GM21786 (cell line): ENCODE measurements around the gene UBTD1.
A peak's percentile ranks its signal among the peaks of the same experiment; 100 is the strongest.

Source experiments
- ATAC-seq: cut with Tn5 transposase; IDR thresholded peaks from one replicate; pipeline ENCODE4 v1.9.1; 2021; ENCODE audit not compliant: unreplicated experiment

UBTD1 gene

GRCh38 chr10:97580421-97581367, 82.0 kb downstream of the UBTD1 start:
- ATAC-seq = no peak

DNA sequence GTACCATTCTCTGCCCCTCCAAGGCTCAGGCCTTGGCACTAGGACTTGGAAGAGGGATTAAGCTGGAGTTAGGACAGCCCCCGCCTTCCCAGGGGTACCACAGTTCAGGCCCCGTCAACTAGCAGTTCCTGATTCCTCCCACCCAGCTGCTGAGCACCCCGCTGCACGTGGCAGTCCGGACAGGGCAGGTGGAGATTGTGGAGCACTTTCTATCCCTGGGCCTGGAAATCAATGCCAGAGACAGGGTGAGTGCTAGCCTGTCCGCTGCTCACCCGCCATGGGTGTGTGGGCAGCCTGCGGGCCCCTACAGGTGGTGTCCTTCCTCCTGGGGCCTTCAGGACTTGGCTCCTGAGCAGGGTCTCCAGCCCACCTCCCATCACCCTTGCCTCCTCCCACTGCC, 83.4 kb downstream of the UBTD1 start:
- ATAC-seq = no peak

DNA sequence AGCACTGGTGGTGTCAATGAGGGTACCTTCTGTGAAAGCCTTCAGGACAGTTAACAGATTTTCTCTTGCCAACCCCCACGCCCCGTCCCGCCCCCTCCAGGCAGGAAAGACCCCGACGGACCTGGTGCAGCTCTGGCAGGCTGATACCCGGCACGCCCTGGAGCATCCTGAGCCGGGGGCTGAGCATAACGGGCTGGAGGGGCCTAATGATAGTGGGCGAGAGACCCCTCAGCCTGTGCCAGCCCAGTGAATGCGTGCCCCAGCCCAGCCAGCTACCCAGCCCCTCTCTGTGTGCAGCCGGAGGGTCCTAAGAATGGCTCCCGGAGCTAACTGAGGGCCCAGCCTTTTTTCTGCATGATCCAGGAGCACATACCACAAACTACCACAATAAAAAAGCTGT, 84.8 kb downstream of the UBTD1 start:
- ATAC-seq = no peak

DNA sequence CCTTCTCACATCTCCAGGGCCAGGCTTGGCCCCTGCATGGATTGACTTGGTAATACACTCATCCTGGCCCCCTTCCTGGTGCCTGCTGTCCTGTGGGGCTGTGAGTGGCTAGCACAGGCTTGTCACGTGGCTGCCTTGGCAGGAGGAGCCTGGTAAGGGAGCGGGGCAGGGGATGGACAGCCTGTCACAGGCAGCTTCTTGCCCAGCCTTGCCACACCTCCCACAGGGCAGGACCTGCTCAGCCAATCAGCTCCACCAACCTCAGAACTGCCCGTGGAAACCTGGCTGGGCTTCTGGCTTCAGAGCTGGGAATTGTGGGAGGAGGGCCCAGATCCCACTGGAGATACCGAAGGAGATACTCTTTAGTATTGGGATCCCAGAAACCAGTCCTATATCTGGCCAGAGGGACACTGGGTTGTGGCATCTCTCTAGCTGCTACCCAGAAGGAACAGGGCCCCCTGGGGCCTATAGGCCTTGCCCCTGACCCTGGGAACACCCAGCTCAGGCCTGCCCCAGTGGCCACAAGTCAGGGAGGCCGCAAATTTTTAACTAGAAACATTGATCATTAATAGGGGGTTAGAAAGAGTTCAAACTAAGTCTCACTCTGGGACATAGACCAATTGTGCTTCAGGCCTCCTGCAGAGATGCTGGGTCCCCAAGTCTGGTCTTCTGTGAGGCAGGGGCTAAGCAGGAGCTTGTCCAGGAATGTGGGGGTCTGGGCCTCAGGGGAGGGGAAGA, 85.5 kb downstream of the UBTD1 start, which contains the start of gene HOGA1:
Gene HOGA1 (plus strand): TSS at position 330 of the 738 bp plus-strand sequence. CDS start 315 bp downstream, at position 645.
- peak; percentile 83 for ATAC-seq

DNA sequence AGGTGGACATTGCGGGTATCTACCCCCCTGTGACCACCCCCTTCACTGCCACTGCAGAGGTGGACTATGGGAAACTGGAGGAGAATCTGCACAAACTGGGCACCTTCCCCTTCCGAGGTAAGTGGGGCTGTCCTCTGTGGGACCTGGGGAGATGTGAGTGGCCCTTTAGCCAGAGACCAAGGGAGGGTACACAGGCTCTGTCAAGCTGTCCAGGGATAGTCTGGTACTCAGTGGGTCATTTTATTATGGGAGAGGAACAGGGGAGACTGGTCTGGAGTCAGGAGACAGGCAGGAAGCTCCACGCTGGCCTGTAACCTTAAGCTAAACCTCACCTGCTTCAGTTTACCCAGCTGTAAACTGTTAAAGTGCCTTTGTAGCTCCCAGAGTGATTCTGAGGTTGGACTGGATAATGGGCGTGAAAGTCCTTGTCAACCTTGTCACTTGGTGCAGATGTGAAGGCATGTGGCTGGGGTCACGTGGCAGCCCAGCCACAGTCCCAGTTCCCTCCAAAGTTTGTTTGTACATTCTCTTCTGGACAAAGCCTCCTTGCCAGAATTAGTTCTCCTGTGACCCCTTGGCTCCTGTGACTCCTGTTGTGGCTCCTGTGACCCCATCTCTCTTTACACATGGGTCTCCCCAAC, 86.2 kb downstream of the UBTD1 start:
- no peak for ATAC-seq

- no peak for ATAC-seq
Measured at GRCh38 chr10:97585439-97585811, 86.7 kb downstream of the UBTD1 start.

DNA sequence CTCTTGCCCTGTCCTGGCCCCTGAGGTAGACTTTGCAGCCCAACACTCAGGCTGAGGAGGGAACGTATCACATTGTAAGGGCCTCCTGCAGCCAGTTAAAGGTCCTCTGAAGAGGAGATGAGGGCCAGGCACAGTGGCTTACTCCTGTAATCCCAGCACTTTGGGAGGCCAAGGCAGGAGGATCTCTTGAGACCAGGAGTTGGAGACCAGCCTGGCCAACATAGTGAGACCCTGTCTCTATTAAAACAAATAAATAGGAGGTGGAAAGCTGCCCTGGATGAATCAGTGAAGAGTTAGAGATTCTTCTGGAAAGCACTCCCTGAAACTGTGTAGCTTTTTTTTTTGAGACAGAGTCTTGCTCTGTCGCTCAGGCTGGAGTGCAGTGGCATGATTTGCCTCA, 88.5 kb downstream of the UBTD1 start:
- ATAC-seq = no peak

DNA sequence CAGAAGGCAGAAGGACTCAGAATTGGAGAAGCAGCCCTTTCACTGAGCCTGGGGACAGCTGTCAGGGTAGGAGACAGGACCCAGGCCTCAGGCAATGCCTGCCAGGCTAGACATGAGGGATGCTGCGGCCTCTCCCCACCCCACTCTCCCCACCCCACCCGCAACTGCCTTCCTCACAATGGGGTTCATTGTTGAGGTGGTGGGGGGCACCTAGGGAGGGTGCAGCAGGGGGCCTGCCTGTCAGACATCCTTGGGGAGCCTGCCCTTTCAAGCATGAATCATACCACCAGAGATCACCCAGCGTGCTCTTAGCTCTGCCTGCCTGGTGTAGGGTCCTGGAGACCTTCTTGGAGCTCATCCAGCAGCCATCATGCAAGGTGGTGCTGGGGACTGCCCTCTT, 90.8 kb downstream of the UBTD1 start, which contains the start of gene C10orf62:
Gene C10orf62 (plus strand): TSS at position 243 of the 400 bp plus-strand sequence. CDS start 177 bp downstream, outside the sequence.
- no peak for ATAC-seq

GRCh38 chr10:97590082-97590747, 91.5 kb downstream of the UBTD1 start:
- no peak for ATAC-seq

GRCh38 chr10:97590748-97591495, 92.2 kb downstream of the UBTD1 start:
- no peak for ATAC-seq

GRCh38 chr10:97593421-97593820, 94.7 kb downstream of the UBTD1 start:
- no peak for ATAC-seq

- ATAC-seq = no peak
Measured at GRCh38 chr10:97596101-97597082, 97.7 kb downstream of the UBTD1 start.

DNA sequence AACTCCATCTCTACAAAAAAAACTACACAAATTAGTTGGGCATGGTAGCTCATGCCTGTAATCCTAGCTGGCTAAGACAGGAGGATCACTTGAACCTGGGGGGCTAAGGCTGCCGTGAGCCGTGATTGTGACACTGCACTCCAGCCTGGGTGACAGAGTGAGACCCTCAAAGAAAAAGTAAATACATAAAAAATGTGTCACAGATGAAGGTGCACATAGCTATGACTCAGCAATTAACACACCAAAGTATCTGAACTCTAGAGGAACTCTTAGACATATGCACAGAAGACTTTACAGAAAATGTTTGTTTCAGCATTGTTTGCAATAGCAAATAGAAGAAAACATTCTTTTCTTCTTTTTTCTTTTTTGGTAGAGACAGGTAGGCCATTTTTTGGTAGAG, 99.1 kb downstream of the UBTD1 start:
- no peak for ATAC-seq

DNA sequence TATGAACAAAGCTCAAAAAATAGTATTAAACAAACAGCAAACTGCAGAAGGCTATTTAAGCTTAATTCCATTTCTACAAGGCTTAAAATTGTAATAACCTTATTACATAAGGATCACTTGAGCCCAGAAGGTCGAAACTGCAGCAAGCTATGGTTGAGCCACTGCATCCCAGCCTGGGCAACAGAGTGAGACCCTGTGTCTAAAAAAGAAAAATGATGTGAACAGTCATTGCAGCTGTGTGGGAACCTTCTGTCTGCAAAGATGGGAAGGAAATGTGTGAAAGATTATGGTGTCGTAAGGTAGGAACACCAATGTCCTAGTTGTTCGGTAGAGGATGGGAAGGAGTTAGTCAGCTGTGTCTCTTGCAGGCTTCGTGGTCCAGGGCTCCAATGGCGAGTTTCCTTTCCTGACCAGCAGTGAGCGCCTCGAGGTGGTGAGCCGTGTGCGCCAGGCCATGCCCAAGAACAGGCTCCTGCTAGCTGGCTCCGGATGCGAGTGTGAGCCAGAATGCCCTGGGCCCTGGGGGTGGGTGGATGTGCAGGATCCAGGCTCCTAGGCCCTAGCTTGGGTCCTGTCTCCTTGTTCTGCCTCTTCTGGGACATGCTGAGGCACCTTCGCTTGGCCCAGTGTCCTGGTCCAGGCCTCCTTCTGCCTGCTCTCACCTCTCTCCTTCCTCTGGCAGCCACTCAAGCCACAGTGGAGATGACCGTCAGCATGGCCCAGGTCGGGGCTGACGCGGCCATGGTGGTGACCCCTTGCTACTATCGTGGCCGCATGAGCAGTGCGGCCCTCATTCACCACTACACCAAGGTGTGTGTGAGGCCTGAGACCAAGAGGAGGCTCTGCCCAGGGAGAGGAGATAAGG, 99.9 kb downstream of the UBTD1 start:
- ATAC-seq = no peak

- no peak for ATAC-seq
Measured at GRCh38 chr10:97599272-97599619, 100.5 kb downstream of the UBTD1 start.

- ATAC-seq = no peak
Measured at GRCh38 chr10:97600616-97601015, 101.9 kb downstream of the UBTD1 start.

DNA sequence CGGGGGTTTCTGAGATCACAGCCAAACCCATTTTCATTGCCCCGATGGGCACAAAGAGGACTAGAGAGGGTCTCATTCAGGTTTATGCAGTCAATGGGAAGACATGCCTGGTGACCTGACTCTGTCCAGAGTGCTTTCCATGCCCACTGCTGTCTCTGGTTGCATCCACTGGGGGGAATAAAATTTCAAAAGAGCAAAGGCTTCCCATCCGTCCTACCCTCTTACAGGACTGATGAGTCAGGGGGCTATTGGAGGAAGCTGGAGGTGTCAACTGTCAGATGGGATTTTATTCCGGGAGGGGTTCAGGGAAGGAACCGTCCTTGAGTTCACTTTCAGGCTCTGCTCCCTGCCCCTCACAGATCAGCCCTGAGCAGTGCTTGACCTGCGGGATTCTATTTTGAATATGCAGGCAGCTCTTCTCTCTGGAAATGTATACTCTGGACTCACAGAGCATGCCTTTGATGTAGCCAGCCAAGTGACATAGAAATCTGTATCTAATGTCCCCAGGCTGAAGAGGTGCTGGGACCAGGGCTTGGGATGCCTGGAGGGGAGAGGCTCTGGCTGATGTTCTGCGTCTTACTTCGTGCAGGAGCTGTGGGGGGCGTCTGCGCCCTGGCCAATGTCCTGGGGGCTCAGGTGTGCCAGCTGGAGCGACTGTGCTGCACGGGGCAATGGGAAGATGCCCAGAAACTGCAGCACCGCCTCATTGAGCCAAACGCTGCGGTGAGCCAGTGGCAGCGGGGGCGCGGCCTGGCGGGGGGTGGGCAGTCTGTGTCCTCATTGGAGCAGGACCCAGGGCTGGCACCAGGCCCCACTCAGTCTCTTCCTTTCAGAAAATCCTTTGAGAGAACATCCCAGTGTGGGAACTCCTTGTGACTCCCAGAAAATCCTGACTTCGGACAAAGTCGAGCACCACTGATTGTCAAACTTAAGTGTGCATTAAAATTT, 102.8 kb downstream of the UBTD1 start:
- ATAC-seq = no peak
